ENCODE results near the gene FAM216B. TPM values are rescaled to one million over a fixed set of nuclear protein-coding genes. Genes with fewer than 3 reads are reported as not detected.

Gene FAM216B
- total and polyA plus RNA-seq, 2 of the 8 experiments (the other 6 are each of a cell fraction or from before 2014, with no cell fraction given), result not detected

GRCh38 chr13:42735010-42735409, 46.4 kb upstream of the FAM216B start (continued):
- TF ChIP-seq EZH2 (IDR thresholded peaks at IDR 0.05; ENCODE audit: low read depth, low read length, severe bottlenecking), result no peak
- TF ChIP-seq POLR2AphosphoS5 (IDR thresholded peaks at IDR 0.05; ENCODE audit: low read depth, low read length), result no peak
- TF ChIP-seq CBX8 (IDR thresholded peaks at IDR 0.05; ENCODE audit: borderline replicate concordance, low read depth, low read length), result no peak
